HepG2 (cell line): Measurements from ENCODE around the gene PUS7. TPM values are rescaled to one million over a fixed set of nuclear protein-coding genes. Genes with fewer than 3 reads are reported as not detected.

ENCODE experiments used
- AGO2 ChIP-seq: fragments of 200-400 bp; formaldehyde crosslinking; optimal IDR thresholded peaks from 2 replicates; pipeline ENCODE3; 2017; ENCODE audit warnings: mild to moderate bottlenecking, low read depth, low read length, moderate library complexity
- CENPX ChIP-seq: sonication (generic); formaldehyde crosslinking; IDR thresholded peaks from 2 replicates; pipeline ENCODE4 v1.9.0; 2021; ENCODE audit warnings: mild to moderate bottlenecking, missing genetic modification reagents, moderate library complexity
- E2F5 ChIP-seq: sonication (generic); formaldehyde crosslinking; conservative IDR thresholded peaks from 2 replicates; pipeline ENCODE4 v1.4.0; 2020; ENCODE audit warnings: missing genetic modification reagents
- GMEB1 ChIP-seq: sonication (generic); formaldehyde crosslinking; IDR thresholded peaks from 2 replicates; pipeline ENCODE4 v1.5.1; 2020; ENCODE audit warnings: missing genetic modification reagents, mild to moderate bottlenecking, borderline replicate concordance
- HNRNPUL1 ChIP-seq: fragments of 200-400 bp; formaldehyde crosslinking; IDR thresholded peaks from 2 replicates; pipeline ENCODE4 v1.6.1; 2017; ENCODE audit warnings: low read depth, mild to moderate bottlenecking, low read length, moderate library complexity
- NCOA2 ChIP-seq: sonication (generic); formaldehyde crosslinking; IDR thresholded peaks from 2 replicates; pipeline ENCODE4 v1.8.0; 2022; ENCODE audit warnings: inconsistent platforms
- NONO ChIP-seq, 2 experiments: fragments of 450-650 bp in 1 of 2; sonication (generic) in 1 of 2; formaldehyde crosslinking in 1 of 2; IDR thresholded peaks in 1 of 2; conservative IDR thresholded peaks in 1 of 2; 2 replicates each; pipeline versions ENCODE4 v1.6.1 to v1.8.0; 2017 to 2022; ENCODE audit warnings: mild to moderate bottlenecking in 1 of 2, missing genetic modification reagents in 1 of 2, moderate library complexity in 1 of 2
- PTBP1 ChIP-seq: fragments of 200-400 bp; formaldehyde crosslinking; IDR thresholded peaks from 2 replicates; pipeline ENCODE4 v1.6.1; 2018; ENCODE audit warnings: low read length, low read depth; ENCODE audit not compliant: poor library complexity, severe bottlenecking
- REPIN1 ChIP-seq: sonication (generic); formaldehyde crosslinking; IDR thresholded peaks from 2 replicates; pipeline ENCODE4 v1.8.0; 2022; ENCODE audit warnings: missing genetic modification reagents, low read depth, mild to moderate bottlenecking, borderline replicate concordance
- RXRA ChIP-seq: sonication (generic); formaldehyde crosslinking; IDR thresholded peaks from 2 replicates; pipeline ENCODE4 v1.5.1; 2020; ENCODE audit warnings: missing genetic modification reagents
- SNAPC2 ChIP-seq: sonication (generic); formaldehyde crosslinking; IDR thresholded peaks from 2 replicates; pipeline ENCODE4 v1.8.1; 2022; ENCODE audit warnings: mild to moderate bottlenecking, missing genetic modification reagents
- TFAP4 ChIP-seq: sonication (generic); IDR thresholded peaks from 2 replicates; pipeline ENCODE4 v1.6.1; 2016; ENCODE audit warnings: low read depth, borderline replicate concordance
- ZFP62 ChIP-seq: sonication (generic); formaldehyde crosslinking; IDR thresholded peaks from 2 replicates; pipeline ENCODE4 v1.4.0; 2020; ENCODE audit warnings: missing genetic modification reagents
- ZKSCAN5 ChIP-seq: sonication (generic); formaldehyde crosslinking; IDR thresholded peaks from 2 replicates; pipeline ENCODE4 v1.5.1; 2020; ENCODE audit warnings: mild to moderate bottlenecking, missing genetic modification reagents
- ZMAT5 ChIP-seq: sonication (generic); formaldehyde crosslinking; IDR thresholded peaks from 2 replicates; pipeline ENCODE4 v1.5.0; 2020; ENCODE audit warnings: mild to moderate bottlenecking, low read depth, missing genetic modification reagents, borderline replicate concordance
- ZNF24 ChIP-seq: fragments of 450-650 bp; IDR thresholded peaks from 2 replicates; pipeline ENCODE4 v1.6.1; 2017; ENCODE audit warnings: antibody characterized with exemption, mild to moderate bottlenecking
- ZNF253 ChIP-seq: sonication (generic); formaldehyde crosslinking; IDR thresholded peaks from 2 replicates; pipeline ENCODE4 v1.8.0; 2022; ENCODE audit warnings: mild to moderate bottlenecking, missing genetic modification reagents, borderline replicate concordance
- ZNF543 ChIP-seq: sonication (generic); formaldehyde crosslinking; IDR thresholded peaks from 2 replicates; pipeline ENCODE4 v1.4.0; 2020; ENCODE audit warnings: mild to moderate bottlenecking, missing genetic modification reagents
- ZNF552 ChIP-seq: sonication (generic); formaldehyde crosslinking; IDR thresholded peaks from 2 replicates; pipeline ENCODE4 v1.9.0; 2022; ENCODE audit warnings: missing genetic modification reagents, mild to moderate bottlenecking, borderline replicate concordance
- ZNF629 ChIP-seq: sonication (generic); formaldehyde crosslinking; conservative IDR thresholded peaks from 2 replicates; pipeline ENCODE4 v1.5.0; 2020; ENCODE audit warnings: missing genetic modification reagents
- polyA plus RNA-seq, 8 experiments: library from polyadenylated mRNA; depleted of rRNA in 3 of 8; stranded (reverse) in 7 of 8; unstranded in 1 of 8; fragments of >200 nt; fragmentation: Illumina TruSeq in 4 of 8; extraction: Trizol in 4 of 8; gene quantifications; 2 replicates each; pipeline versions ENCODE4 v1.2.1 to v1.2.3, GENCODE V29; 2011 to 2016; ENCODE audit warnings: low read depth in 4 of 8, missing spikeins in 1 of 8, mixed read lengths in 1 of 8; ENCODE audit not compliant: insufficient read depth in 1 of 8
- total RNA-seq, 5 experiments: library from RNA; depleted of rRNA; stranded (reverse); fragments of >200 nt; fragmentation: Illumina TruSeq; extraction: Trizol; gene quantifications; 2 replicates each; pipeline ENCODE4 v1.2.3, GENCODE V29; 2016; ENCODE audit warnings: low read depth in 1 of 5

PUS7 gene
- total and polyA plus RNA-seq, 2 of the 13 experiments (the other 11 are each of a cell fraction or from before 2014, with no cell fraction given): 14.4 to 41.2 TPM

- TF ChIP-seq PTBP1 (peak; percentile 68), ZNF543 (CRISPR knock-in tag) (no peak), GMEB1 (CRISPR knock-in tag) (peak; percentile 32; the same call in 1 of the 2 replicates), AGO2 (no peak), ZNF552 (CRISPR knock-in tag) (no peak), ZKSCAN5 (CRISPR knock-in tag) (no peak; the same call in 1 of the 2 replicates), CENPX (no peak), NONO (IDR thresholded peaks at IDR 0.05) (no peak), NONO (CRISPR knock-in tag; conservative IDR thresholded peaks at IDR 0.05) (peak; percentile 76), ZMAT5 (CRISPR knock-in tag) (no peak), REPIN1 (CRISPR knock-in tag) (no peak), ZNF629 (no peak), ZNF24 (no peak), NCOA2 (CRISPR knock-in tag) (no peak), TFAP4 (no peak), ZFP62 (CRISPR knock-in tag) (no peak), HNRNPUL1 (no peak), RXRA (CRISPR knock-in tag) (peak; percentile 47; the same call in 1 of the 2 replicates), ZNF253 (CRISPR knock-in tag) (peak; percentile 18; the same call in 1 of the 2 replicates), E2F5 (0 out of 2 replicates have a peak, but pooled peaks have one; percentile 8), SNAPC2 (CRISPR knock-in tag) (no peak)
- TF ChIP-seq, all 625 proteins: peak for 124
Measured at GRCh38 chr7:105521027-105521716, 899 bp downstream of the PUS7 start (continued).
